ENCODE measurements around the gene PEDS1.
"Not testable (repeated sequence)": the region's sequence is repeated elsewhere in the genome, so short reads cannot be mapped to it uniquely, and the experiment has no call there.

Gene PEDS1

GRCh38 chr20:50152394-50153152, 950 bp downstream of the PEDS1 start:
- no peak for DNase-seq

DNA sequence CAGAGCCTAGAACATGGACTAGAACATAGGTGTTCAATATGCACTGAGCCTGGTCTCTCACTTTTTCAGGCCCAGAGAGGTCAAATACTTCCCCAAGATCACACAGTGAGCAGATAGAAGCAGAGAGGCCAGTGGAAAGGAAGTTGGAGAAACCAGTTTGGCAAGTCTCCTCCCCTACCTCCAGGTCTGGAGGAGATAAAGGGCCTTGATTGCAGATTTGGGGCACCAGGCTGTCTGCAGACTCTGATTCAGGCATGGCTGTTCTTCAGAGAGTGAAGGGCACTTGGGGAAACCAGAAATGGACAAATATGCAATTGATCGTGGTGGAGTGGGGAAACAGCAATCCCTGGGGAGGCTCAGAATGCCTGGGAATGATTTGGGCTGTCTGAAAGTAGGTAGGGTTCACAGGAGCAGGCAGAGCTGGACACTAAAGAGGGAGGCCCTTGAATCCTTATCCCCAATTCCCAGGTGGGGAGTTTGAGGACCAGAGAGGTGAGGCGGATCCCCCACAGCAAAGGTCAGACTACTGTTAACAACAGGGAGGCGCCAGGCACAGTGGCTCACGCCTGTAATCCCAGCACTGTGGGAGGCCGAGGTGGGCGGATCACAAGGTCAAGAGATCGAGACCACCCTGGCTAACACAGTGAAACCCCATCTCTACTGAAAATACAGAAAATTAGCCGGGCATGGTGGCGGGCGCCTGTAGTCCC, 2.3 kb downstream of the PEDS1 start:
- DNase-seq: no peak

GRCh38 chr20:50149481-50150254, 3.9 kb downstream of the PEDS1 start:
- DNase-seq: no peak

- DNase-seq: no peak
These were observed 6.5 kb downstream of the PEDS1 start for GRCh38 chr20:50146732-50147662.

DNA sequence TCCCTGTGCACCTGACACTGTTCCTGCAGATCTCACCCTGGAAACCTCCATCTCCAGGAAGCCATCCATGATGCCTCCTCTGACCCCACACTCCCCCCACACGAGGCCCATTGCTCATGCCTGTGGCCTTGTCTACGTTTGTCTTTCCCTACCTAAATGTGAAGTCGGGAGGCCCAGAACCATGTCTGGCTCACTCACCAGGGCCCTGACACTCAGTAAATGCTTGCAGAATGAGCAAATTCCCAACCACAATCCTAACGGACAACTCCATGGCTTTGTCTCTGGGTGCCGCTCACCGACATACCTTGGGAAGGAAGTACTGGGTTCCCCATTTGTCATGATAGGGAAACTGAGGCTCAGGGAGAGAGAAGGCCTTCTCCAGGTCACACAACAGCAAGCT, 7.3 kb downstream of the PEDS1 start:
- no peak for DNase-seq

GRCh38 chr20:50145566-50145965, 8.0 kb downstream of the PEDS1 start:
- no peak for DNase-seq

DNA sequence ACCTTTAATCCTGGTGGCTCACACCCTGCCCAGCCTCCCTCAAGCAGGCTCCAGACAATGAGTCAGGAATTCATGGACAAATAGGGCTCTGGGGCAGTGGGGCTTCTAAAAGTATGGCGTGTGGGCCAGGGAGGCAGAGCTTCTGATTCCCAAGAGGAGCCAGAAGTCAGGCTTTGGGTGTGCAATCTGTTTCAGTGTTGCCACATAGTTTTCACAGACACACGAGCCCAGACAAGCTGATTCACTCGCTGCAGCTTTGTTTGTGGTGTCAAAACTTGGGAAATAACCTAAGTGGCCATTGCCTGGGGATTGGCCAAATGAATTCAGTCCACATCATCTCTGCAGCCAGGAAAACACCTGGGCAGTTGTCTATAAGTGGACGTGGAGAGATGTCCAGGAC, 9.2 kb downstream of the PEDS1 start:
- no peak for DNase-seq

DNA sequence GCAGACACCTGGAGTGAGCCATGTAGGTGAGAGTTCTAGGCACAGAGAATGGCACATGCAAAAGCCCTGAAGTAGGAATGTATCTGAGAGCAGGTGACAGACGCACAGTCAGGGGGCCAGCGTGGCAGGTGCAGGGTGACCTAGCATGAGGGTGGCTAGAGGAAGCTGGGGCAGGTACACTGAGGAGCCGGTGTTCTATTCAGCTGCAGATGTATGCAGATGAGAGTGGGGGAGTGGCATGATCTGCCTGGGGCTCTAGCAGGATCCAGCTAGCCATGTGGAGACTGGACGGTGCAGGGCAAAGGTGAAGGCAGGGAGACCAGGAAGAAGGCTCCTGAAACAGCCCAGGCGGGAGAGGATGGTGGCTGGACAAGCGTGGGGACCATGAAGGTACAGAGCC, 10.7 kb downstream of the PEDS1 start:
- DNase-seq: no peak

GRCh38 chr20:50141811-50142561, 11.5 kb downstream of the PEDS1 start:
- DNase-seq: no peak

- no peak for DNase-seq
These were observed 12.4 kb downstream of the PEDS1 start for GRCh38 chr20:50141018-50141675.

GRCh38 chr20:50140339-50140859, 13.1 kb downstream of the PEDS1 start:
- no peak for DNase-seq

GRCh38 chr20:50138479-50139393, 14.8 kb downstream of the PEDS1 start:
- DNase-seq: no peak

- no peak for DNase-seq
These were observed 15.4 kb downstream of the PEDS1 start for GRCh38 chr20:50138120-50138478.

- not testable (repeated sequence) for DNase-seq
These were observed 15.8 kb downstream of the PEDS1 start for GRCh38 chr20:50137702-50138101.

- DNase-seq: no peak
These were observed 16.5 kb downstream of the PEDS1 start for GRCh38 chr20:50136822-50137599.

DNA sequence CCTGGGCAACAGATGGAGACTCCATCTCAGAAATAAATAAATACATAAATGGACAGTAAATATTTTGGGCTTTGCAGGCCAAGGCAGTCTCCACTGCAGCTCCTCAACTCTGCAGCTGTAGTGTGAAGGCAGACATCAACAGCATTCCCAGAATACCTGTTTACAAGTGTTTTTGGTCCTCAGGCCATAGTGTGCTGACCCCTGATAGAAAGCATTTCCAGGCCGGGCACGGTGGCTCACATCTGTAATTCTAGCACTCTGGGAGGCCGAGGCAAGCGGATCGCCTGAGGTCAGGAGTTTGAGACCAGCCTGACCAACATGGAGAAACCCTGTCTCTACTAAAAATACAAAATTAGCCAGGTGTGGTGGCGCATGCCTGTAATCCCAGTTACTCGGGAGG, 18.4 kb downstream of the PEDS1 start:
- DNase-seq: not testable (repeated sequence)

GRCh38 chr20:50133474-50134217, 19.9 kb downstream of the PEDS1 start:
- DNase-seq: no peak

DNA sequence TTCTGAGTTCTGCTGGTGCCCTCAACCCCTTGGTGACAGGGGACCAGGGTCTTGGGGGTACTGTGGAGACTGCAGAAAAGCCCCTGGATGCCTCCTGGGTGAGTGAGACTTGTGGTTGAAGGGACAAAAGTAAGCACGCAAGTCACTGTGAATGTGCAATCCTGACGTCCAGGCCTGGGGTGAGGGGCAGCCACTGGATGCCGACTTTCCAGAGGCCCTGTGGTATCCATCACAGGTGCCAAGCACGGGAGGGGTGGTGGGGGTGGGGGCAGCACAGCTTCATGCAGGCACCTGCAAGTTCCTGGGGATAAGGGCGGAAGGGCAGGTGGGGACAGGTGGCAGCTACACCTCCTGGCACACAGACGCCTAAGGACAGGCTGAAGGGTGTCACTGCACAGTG, 20.5 kb downstream of the PEDS1 start:
- no peak for DNase-seq

Data from SIG-M5 (cell line).